Stimulated activated CD4-positive, alpha-beta T cell treated with anti-CD3 and anti-CD28 coated beads, Interleukin-4, amount 100 ng/mL, for 48 hours (primary cell): ENCODE data around the gene MAP4K4.

Source experiments
- DNase-seq, 2 donors: peaks; one replicate each; pipeline ENCODE4 v3.0.0-alpha.2; 2020; ENCODE audit warnings: low read depth in 2 of 2

Gene MAP4K4

GRCh38 chr2:101812226-101812625, 114.7 kb downstream of the MAP4K4 start:
- no peak for DNase-seq

GRCh38 chr2:101814752-101815151, 117.2 kb downstream of the MAP4K4 start:
- no peak for DNase-seq

GRCh38 chr2:101815154-101815553, 117.6 kb downstream of the MAP4K4 start:
- no peak for DNase-seq

GRCh38 chr2:101815739-101816391, 118.4 kb downstream of the MAP4K4 start:
- DNase-seq = no peak

GRCh38 chr2:101816598-101816997, 119.1 kb downstream of the MAP4K4 start:
- no peak for DNase-seq

GRCh38 chr2:101817481-101817880, 120.0 kb downstream of the MAP4K4 start:
- DNase-seq = no peak

- DNase-seq = no peak
These were observed 121.3 kb downstream of the MAP4K4 start for GRCh38 chr2:101818531-101819451.

GRCh38 chr2:101820519-101820918, 123.0 kb downstream of the MAP4K4 start:
- DNase-seq = no peak

- DNase-seq = no peak
These were observed 123.7 kb downstream of the MAP4K4 start for GRCh38 chr2:101821059-101821805.

- no peak for DNase-seq
These were observed 124.4 kb downstream of the MAP4K4 start for GRCh38 chr2:101821828-101822458.

- peak; percentile 43 to 68 for DNase-seq
These were observed 125.9 kb downstream of the MAP4K4 start for GRCh38 chr2:101823347-101823791.

- no peak for DNase-seq
These were observed 126.4 kb downstream of the MAP4K4 start for GRCh38 chr2:101823859-101824258.

GRCh38 chr2:101826716-101827115, 129.2 kb downstream of the MAP4K4 start:
- DNase-seq = no peak

- no peak for DNase-seq
These were observed 129.7 kb downstream of the MAP4K4 start for GRCh38 chr2:101827246-101827645.

- no peak for DNase-seq
These were observed 130.8 kb downstream of the MAP4K4 start for GRCh38 chr2:101828257-101828656.

- no peak for DNase-seq
These were observed 131.3 kb downstream of the MAP4K4 start for GRCh38 chr2:101828673-101829334.

GRCh38 chr2:101829429-101829828, 131.9 kb downstream of the MAP4K4 start:
- DNase-seq = no peak

GRCh38 chr2:101830146-101830545, 132.6 kb downstream of the MAP4K4 start:
- no peak for DNase-seq

GRCh38 chr2:101830555-101830954, 133.0 kb downstream of the MAP4K4 start:
- DNase-seq = no peak

- DNase-seq = peak; percentile 42 to 45
These were observed 133.9 kb downstream of the MAP4K4 start for GRCh38 chr2:101831351-101831865.

- DNase-seq = no peak
These were observed 134.6 kb downstream of the MAP4K4 start for GRCh38 chr2:101832114-101832513.
